Measurements from ENCODE around the gene HIP1. TPM values are rescaled to one million over a fixed set of nuclear protein-coding genes. Genes with fewer than 3 reads are reported as not detected.
A peak's percentile ranks its signal among the peaks of the same experiment; 100 is the strongest.
"Not testable (repeated sequence)": the region's sequence is repeated elsewhere in the genome, so short reads cannot be mapped to it uniquely, and the experiment has no call there.

The HIP1 gene
- total RNA-seq, 2 donors from 2014 or later: 42.9 to 48.2 TPM

GRCh38 chr7:75702515-75702914, 36.2 kb downstream of the HIP1 start:
- DNase-seq (ENCODE audit: low spot score) (no peak), ATAC-seq (ENCODE audit: insufficient number of reproducible peaks, low FRiP score, low read depth) (no peak)
- no peak overlapping the region for H3K4me3 ChIP-seq
- H3K4me1 ChIP-seq (ENCODE audit: control insufficient read depth in 1 of 2, low read depth in 2 of 2): peaks cover 0 to 5% of the 10 kb centered on the region in 2 donors
- H3K9me3 ChIP-seq: no peaks in the 10 kb centered on the region
- TF ChIP-seq CTCF (IDR thresholded peaks at IDR 0.05): no peak
- no peaks in the 10 kb centered on the region for H3K36me3 ChIP-seq
- no peak overlapping the region for H3K27ac ChIP-seq
- H3K27me3 ChIP-seq (replicated peaks; ENCODE audit: insufficient read depth): no peaks in the 10 kb centered on the region

GRCh38 chr7:75699993-75700392, 38.7 kb downstream of the HIP1 start:
- ATAC-seq (ENCODE audit: insufficient number of reproducible peaks, low FRiP score, low read depth): no peak

GRCh38 chr7:75698358-75698757, 40.4 kb downstream of the HIP1 start:
- Histone ChIP-seq H3K4me3 (no peak overlapping the region), H3K27ac (peak overlapping the region in 1 of 2 donors; percentile 33), H3K36me3 (no peaks in the 10 kb centered on the region), H3K9me3 (no peaks in the 10 kb centered on the region), H3K27me3 (replicated peaks; ENCODE audit: insufficient read depth) (no peaks in the 10 kb centered on the region), H3K4me1 (ENCODE audit: control insufficient read depth in 1 of 2, low read depth in 2 of 2) (peaks cover 0 to 18% of the 10 kb centered on the region in 2 donors)
- TF ChIP-seq CTCF (IDR thresholded peaks at IDR 0.05): no peak
- no peak for DNase-seq (ENCODE audit: low spot score)
- no peak for ATAC-seq (ENCODE audit: insufficient number of reproducible peaks, low FRiP score, low read depth)

More at GRCh38 chr7:75699993-75700392, 38.7 kb downstream of the HIP1 start:
- no peak for DNase-seq (ENCODE audit: low spot score)
- Histone ChIP-seq H3K27me3 (replicated peaks; ENCODE audit: insufficient read depth) (no peaks in the 10 kb centered on the region), H3K4me3 (no peak overlapping the region), H3K9me3 (no peaks in the 10 kb centered on the region), H3K36me3 (no peaks in the 10 kb centered on the region), H3K27ac (peak overlapping the region; percentile 29 to 33), H3K4me1 (ENCODE audit: control insufficient read depth in 1 of 2, low read depth in 2 of 2) (peaks cover 0 to 13% of the 10 kb centered on the region in 2 donors)
- no peak for TF ChIP-seq CTCF (IDR thresholded peaks at IDR 0.05)

GRCh38 chr7:75696263-75697037, 42.3 kb downstream of the HIP1 start:
- DNase-seq (ENCODE audit: low spot score): no peak
- no peak for TF ChIP-seq CTCF (IDR thresholded peaks at IDR 0.05)

GRCh38 chr7:75694638-75695399, 43.9 kb downstream of the HIP1 start:
- Histone ChIP-seq H3K27ac (peak overlapping the region in 1 of 2 donors; percentile 17), H3K9me3 (no peaks in the 10 kb centered on the region), H3K4me1 (ENCODE audit: control insufficient read depth in 1 of 2, low read depth in 2 of 2) (peaks cover 0 to 18% of the 10 kb centered on the region in 2 donors), H3K27me3 (replicated peaks; ENCODE audit: insufficient read depth) (no peaks in the 10 kb centered on the region), H3K36me3 (no peaks in the 10 kb centered on the region), H3K4me3 (no peak overlapping the region)
- ATAC-seq (ENCODE audit: insufficient number of reproducible peaks, low FRiP score, low read depth): no peak
- no peak for DNase-seq (ENCODE audit: low spot score)
- TF ChIP-seq CTCF (IDR thresholded peaks at IDR 0.05): no peak

More at GRCh38 chr7:75696263-75697037, 42.3 kb downstream of the HIP1 start:
- no peak for ATAC-seq (ENCODE audit: insufficient number of reproducible peaks, low FRiP score, low read depth)
- no peaks in the 10 kb centered on the region for H3K9me3 ChIP-seq
- H3K27ac ChIP-seq: no peak overlapping the region
- H3K27me3 ChIP-seq (replicated peaks; ENCODE audit: insufficient read depth): no peaks in the 10 kb centered on the region
- no peak overlapping the region for H3K4me3 ChIP-seq
- H3K36me3 ChIP-seq: no peaks in the 10 kb centered on the region
- H3K4me1 ChIP-seq (ENCODE audit: control insufficient read depth in 1 of 2, low read depth in 2 of 2): peaks cover 0 to 18% of the 10 kb centered on the region in 2 donors

GRCh38 chr7:75693668-75694067, 45.1 kb downstream of the HIP1 start:
- not testable (repeated sequence) for H3K36me3 ChIP-seq; H3K4me3 ChIP-seq; H3K9me3 ChIP-seq; DNase-seq (ENCODE audit: low spot score); H3K27ac ChIP-seq; H3K27me3 ChIP-seq (replicated peaks; ENCODE audit: insufficient read depth); ATAC-seq (ENCODE audit: insufficient number of reproducible peaks, low FRiP score, low read depth)
- H3K4me1 ChIP-seq (ENCODE audit: control insufficient read depth in 1 of 2, low read depth in 2 of 2): peaks cover 0 to 20% of the 10 kb centered on the region in 2 donors

Data from thoracic aorta (tissue), 2 donors.